NCI-H2081 treated with DMSO at 0.1 percent for 48 hours (cell line): ENCODE measurements around the gene CCNI.
"Not testable (repeated sequence)": the region's sequence is repeated elsewhere in the genome, so short reads cannot be mapped to it uniquely, and the experiment has no call there.

Source experiments
- DNase-seq: peaks from one replicate; lab custom pipeline; 2025; lab: John Stamatoyannopoulos, UW

CCNI gene

GRCh38 chr4:77082886-77083608 lies 7.3 kb upstream of the CCNI start:
- DNase-seq, result no peak

- not testable (repeated sequence) for DNase-seq
These were observed 5.0 kb upstream of the CCNI start for GRCh38 chr4:77080806-77081205.

DNA sequence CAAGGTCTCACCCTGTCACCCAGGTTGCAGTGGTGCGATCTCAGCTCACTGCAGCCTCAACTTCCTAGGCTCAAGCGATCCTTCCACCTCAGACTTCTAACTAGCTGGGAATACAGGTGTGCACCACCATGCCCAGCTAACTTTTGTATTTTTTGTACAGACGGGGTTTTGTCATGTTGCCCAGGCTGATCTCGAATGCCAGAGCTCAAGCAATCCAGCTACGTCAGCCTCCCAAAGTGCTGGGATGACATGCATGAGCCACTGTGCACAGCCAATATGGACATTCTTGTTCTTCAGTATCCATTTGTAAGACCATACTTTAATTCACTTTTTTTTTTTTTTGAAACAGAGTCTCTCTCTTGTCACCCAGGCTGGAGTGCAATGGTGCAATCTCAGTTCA lies 3.5 kb upstream of the CCNI start:
- DNase-seq, result no peak

DNA sequence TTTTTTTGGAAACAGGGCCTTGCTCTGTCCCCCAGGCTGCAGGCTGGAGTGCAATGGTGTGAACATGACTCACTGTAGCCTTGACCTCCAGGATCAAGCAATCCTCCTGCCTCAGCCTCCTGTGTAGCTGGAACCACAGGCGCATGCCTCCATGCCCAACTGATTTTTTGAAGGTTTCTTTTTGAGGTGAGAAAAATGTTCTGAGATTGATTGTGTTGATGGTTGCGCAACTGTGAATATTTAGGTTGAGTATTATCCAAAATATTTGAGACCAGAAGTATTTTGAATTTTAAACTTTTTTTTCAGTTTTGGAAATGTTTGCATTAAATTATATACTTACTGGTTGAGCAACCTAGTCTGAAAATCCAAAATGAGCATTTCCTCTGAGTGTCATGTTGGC lies 2.6 kb upstream of the CCNI start:
- DNase-seq, result no peak

GRCh38 chr4:77076889-77077635 lies 1.3 kb upstream of the CCNI start:
- no peak for DNase-seq

DNA sequence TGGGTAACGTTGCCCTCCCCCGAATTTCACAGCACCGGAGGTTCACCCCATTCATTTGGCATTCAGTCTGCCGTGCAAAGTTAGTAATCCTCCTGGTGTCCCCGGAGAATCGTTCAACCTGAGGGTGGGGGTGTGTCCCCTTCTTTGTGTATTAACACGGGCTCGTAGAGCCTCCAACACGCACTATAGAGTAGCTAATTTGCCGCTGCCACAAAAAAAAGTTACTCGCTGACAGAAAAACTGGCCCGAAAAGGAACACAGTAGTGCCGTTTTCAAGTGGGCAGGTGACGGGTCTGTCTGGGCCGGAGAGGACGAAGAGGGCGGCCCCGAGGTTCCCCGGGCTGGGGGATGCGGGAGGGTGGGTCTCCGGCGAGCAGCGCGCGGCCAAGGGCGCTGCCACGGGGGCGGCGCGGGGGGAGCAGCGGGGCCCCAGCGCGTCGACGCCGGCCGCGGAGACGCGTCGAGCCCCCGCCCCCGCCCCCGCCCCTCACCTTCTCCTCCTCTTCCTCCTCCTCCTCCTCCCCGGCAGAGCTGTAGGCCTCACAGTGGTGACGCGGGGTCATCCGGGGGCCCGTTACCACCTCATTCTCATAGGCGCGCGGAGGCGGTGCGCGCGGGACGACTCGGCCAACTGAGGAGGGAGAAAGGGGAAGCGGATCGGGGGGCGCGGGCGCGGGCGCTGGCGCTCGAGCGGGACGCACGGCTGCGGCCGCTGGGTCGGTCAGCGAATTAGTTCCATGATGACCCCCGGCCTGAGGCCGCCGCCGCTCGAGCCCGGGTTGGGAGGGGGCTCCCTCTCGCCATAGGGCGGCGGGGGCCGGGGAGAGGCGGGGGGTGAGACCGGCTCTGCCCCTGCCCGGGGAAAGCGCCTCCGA lies 571 bp downstream of the CCNI start:
- no peak for DNase-seq

GRCh38 chr4:77074381-77074831 lies 1.4 kb downstream of the CCNI start:
- no peak for DNase-seq

- DNase-seq, result no peak
These were observed 1.8 kb downstream of the CCNI start for GRCh38 chr4:77073981-77074380.

DNA sequence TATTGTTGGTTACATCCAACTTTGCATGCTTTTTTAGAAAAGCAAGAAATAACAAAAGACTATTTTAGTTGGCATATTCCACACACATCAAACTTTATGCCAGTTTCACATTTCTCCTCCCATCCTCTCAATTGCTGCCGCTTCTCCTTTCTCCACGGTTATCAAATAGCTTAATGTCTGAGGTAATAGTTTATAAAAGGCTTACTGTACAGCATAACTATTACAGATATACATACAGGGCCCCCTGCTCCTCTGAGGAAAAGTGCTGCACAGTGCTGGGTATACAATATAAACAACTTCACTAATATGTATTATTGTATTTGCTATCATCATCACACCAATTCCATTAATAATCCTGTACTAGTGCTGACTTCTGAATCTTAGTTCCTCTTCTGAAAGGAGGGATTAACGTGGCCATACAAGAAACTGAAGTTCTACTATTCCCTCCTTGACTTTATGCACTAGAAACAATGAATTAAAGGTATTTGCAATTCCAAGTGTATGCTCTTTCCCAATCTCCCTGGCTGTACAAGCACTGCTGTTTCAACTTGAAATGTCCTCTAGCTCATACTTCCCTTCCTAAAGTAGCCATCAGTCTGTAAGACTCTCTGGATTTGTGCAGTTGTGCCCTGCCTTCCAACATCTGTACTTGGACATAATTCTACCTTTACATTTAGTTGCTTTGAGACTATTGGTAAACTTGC lies 2.5 kb downstream of the CCNI start:
- no peak for DNase-seq

- DNase-seq, result no peak
These were observed 3.5 kb downstream of the CCNI start for GRCh38 chr4:77072195-77072753.

GRCh38 chr4:77069514-77069913 lies 6.3 kb downstream of the CCNI start:
- DNase-seq, result not testable (repeated sequence)

- DNase-seq, result no peak
These were observed 10.4 kb downstream of the CCNI start for GRCh38 chr4:77065382-77065781.

DNA sequence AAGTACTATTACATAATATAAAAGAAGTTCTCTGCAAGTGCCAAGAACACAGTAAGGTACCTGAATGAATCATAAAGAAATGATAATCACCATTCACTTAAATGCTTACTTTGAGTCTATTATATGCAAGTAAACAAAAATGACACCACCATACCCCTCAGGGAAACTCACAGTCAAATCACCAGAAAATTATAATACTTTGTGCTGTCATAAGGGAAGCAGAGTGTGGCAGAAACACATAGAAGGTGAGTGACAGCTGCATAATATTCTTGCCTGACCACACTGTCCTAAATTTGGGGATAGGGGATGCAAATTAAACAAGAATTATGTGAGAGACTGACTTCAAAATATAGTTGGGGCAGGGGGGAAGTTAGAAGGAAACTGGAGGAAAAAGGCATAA lies 12.9 kb downstream of the CCNI start:
- DNase-seq, result no peak

GRCh38 chr4:77052352-77052751 lies 23.4 kb downstream of the CCNI start:
- no peak for DNase-seq

DNA sequence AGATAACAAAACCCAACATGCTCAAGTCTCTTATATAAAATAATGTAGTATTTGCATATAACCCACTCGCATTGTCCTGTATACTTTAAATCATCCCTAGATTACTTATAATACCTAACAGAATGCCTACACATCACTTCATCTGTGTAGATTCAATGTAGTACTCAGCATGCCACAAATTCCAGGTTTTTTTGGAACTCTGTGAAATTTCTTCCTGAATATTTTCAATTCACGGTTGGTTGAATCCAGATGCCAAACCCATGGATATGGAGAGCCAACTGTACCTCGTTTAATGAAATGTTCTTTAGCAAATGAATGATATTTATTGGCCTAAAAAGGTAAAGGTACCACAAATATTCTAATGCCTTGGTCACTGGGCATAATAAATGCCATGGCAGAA lies 24.8 kb downstream of the CCNI start:
- DNase-seq, result no peak

DNA sequence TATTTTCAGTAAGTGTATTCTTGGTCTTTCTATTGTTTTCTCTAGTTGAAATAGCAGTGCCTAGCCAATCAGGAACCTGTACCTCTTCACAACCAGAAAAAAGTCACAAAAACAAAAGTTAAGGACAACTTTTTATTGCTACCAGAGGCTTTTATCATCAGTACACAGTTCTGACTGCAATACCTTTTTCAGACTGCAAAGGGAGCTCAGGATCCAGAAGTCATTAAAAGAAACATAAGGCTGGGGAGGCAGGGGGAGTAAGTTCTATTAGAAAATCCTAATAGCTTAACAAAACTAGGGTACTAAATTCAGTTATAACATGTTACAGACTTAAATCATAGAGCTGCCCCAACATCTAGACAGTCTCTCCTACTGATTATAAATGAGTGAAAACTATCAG lies 28.8 kb downstream of the CCNI start:
- DNase-seq, result no peak

- DNase-seq, result no peak
These were observed 30.3 kb downstream of the CCNI start for GRCh38 chr4:77045490-77045889.

DNA sequence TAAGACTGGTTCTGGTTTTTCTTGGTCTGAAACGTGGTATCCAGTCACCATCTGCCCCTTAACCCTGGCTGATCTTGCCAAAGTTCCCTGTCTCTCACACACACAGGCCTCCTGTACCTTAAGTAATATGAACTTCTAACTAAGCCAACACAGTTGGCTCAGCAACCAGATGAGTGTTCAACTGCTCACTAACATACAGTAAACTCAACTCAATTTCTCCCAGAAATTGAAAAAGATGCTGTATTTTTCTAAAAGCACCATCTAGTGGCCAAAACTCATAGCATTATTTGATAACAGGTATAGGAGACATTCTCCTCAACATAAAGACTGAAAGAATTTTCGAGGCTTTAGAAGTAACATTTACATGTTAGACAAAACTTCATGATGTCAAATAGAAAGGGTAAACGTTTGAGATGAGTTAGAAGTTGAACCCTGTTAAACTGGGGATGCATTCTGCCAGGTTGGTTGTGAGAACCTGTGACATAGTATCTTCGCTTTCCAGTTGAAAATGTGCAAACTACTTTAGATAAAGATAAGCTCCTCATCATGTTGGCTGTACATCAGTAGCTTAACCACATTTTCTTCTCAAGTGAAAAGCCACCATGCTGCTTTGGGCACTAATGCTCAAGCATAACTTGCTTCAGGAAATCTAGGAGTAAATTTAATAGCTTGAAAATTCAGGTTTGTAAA lies 31.2 kb downstream of the CCNI start:
- DNase-seq, result no peak

DNA sequence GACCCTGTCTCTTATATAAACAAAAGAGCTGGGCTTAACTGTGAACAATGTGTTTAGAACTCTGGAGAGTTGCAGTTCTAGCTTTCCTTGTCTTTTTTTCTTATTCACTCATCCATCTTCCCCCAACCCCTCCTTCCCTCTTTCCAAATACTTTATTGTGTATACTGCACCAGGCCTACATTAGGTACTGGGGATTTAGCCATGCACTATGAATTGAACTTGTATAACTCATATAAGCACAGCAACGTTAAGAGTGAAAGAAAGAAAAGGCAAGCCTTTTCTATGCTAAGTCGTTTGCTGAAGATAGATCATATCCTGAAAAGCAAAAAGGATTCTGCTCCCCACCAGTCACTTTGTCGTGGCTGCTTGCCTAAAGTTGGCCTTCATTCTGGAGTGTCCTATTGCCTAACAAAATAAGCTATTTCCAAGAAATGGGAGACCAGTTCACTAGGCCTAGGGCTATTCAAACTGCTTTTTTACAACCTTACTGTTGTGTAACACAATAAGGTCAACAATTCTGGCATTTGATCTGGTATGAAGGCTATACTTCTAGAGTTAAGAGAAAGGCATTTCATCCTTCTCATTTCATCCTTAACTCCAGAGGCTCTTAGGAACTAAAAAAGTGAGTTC lies 32.2 kb downstream of the CCNI start:
- no peak for DNase-seq

DNA sequence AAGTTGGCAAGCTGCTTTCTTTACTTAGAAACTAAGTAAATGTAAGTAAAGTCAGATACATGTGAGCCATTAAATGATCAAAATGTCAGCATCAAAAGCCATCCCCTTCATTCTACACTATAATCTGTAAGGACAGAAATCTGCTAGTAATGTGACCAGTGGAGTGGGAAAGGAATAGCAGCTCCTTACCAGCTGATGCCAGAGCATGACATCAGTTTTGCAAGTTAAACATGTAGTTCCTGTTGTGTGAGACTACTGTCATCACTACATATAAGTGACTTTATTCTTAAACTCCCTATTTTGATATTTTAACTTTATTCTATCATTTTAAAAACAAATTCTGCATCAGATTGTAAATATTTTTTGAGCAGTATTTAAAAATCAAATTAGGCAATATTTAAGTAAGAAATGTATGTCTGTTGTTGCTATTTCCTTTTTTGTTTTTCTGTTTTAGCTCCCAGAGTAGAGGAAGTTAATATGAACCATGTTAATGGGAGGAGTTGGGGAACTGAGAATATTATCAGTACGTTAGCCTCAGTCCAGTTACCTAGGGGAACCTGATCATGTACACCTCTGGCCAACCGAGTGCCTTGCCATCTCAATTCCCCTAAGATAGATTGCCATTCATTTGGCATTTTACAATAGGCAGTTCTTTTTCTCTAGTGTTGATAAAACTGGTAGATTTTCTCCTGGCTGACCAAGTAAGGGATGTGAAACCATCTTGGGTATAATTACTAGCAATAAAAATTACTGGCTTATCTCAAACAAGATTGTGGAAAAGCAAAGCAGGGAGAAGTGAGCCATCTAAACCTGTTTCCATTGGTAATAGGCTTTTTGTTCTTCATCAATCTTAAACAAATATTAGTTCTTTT lies 34.7 kb downstream of the CCNI start:
- DNase-seq, result no peak
